Osteoblast (primary cell): Measurements from ENCODE around the gene DVL1. TPM values are rescaled to one million over a fixed set of nuclear protein-coding genes. Genes with fewer than 3 reads are reported as not detected.

Source experiments
- DNase-seq: peaks from one replicate; pipeline ENCODE4 v3.0.0; 2011; ENCODE audit warnings: low spot score, mixed read lengths; ENCODE audit not compliant: insufficient read length; ENCODE audit errors: missing footprints
- H2AFZ ChIP-seq: 2 replicates; pipeline ENCODE4 v1.6.0; 2011; ENCODE audit warnings: mild to moderate bottlenecking, low read length
- H3K27ac ChIP-seq: 2 replicates; pipeline ENCODE4 v1.5.1; 2011; ENCODE audit warnings: mild to moderate bottlenecking, low read depth, low read length, moderate library complexity
- H3K27me3 ChIP-seq: 2 replicates; pipeline ENCODE4 v1.6.0; 2012; ENCODE audit warnings: mild to moderate bottlenecking, control low read depth, inconsistent platforms, low read length, moderate library complexity; ENCODE audit not compliant: insufficient read depth
- H3K36me3 ChIP-seq: 2 replicates; pipeline ENCODE4 v1.5.1; 2011; ENCODE audit warnings: mild to moderate bottlenecking, low read length, control low read depth, moderate library complexity; ENCODE audit not compliant: insufficient read depth
- H3K4me1 ChIP-seq: 2 replicates; pipeline ENCODE4 v1.5.1; 2011; ENCODE audit warnings: mild to moderate bottlenecking, low read length, control low read depth, moderate library complexity; ENCODE audit not compliant: insufficient read depth
- H3K4me2 ChIP-seq: 2 replicates; pipeline ENCODE4 v1.6.0; 2011; ENCODE audit warnings: mild to moderate bottlenecking, low read length; ENCODE audit not compliant: insufficient read depth
- H3K4me3 ChIP-seq: fragments of 200-600 bp; sonication (generic); 3 replicates; pipeline ENCODE4 v1.5.1; 2012; ENCODE audit warnings: mild to moderate bottlenecking, low read length, inconsistent platforms; ENCODE audit not compliant: insufficient read depth
- H3K79me2 ChIP-seq: 2 replicates; pipeline ENCODE4 v1.6.0; 2012; ENCODE audit warnings: mild to moderate bottlenecking, low read length, control low read depth, inconsistent platforms; ENCODE audit not compliant: insufficient read depth
- H3K9me3 ChIP-seq: 2 replicates; pipeline ENCODE4 v1.5.1; 2011; ENCODE audit warnings: low read depth, low read length, control low read depth
- H4K20me1 ChIP-seq: 2 replicates; pipeline ENCODE4 v1.6.0; 2012; ENCODE audit warnings: mild to moderate bottlenecking, low read length, control low read depth; ENCODE audit not compliant: insufficient read depth
- CTCF ChIP-seq: IDR thresholded peaks from 2 replicates; pipeline ENCODE4 v1.5.1; 2011; ENCODE audit warnings: mild to moderate bottlenecking, low read depth, low read length, moderate library complexity; ENCODE audit errors: extremely low read depth
- total RNA-seq: library from RNA; depleted of rRNA; stranded (reverse); fragments of >200 nt; gene quantifications from 2 replicates; pipeline ENCODE4 v1.2.3, GENCODE V29; 2012

DVL1 gene
- total RNA-seq, 1 donor, result 73.5 TPM

GRCh38 chr1:1336931-1337792 lies 12.1 kb downstream of the DVL1 start:
- Histone ChIP-seq H4K20me1 (peaks cover 36% of the 10 kb centered on the region), H3K79me2 (peaks cover 19% of the 10 kb centered on the region), H3K27ac (no peak overlapping the region), H2AFZ (no peak overlapping the region), H3K27me3 (no peaks in the 10 kb centered on the region), H3K4me1 (no peaks in the 10 kb centered on the region), H3K36me3 (peaks cover 32% of the 10 kb centered on the region), H3K4me3 (no peak overlapping the region), H3K4me2 (no peak overlapping the region), H3K9me3 (no peaks in the 10 kb centered on the region)
- no peak for TF ChIP-seq CTCF
- DNase-seq, result no peak

DNA sequence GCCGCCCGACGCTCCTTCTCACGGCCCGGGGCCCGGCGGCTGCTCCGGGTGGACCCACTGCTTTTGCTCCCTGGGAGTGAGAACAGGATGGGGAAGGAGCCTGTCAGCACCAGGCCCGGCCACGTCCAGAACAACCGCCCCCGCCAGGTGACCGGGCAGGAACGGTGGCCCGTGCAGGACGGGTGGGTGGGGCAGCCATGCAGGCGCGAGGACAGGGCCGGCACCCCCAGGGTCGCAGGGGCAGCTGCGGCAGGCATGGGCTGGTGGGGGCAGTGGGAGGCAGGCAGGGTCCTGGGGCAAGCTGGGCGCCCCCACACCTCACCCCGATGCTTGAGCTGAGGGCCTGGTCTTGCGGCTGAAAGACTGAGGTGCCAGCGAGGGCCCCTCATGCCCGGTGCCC lies 12.8 kb downstream of the DVL1 start:
- DNase-seq, result no peak
- Histone ChIP-seq H3K4me2 (no peak overlapping the region), H3K79me2 (peaks cover 12% of the 10 kb centered on the region), H3K4me1 (no peaks in the 10 kb centered on the region), H3K36me3 (peaks cover 26% of the 10 kb centered on the region), H2AFZ (no peak overlapping the region), H3K9me3 (no peaks in the 10 kb centered on the region), H3K27me3 (no peaks in the 10 kb centered on the region), H3K4me3 (no peak overlapping the region), H4K20me1 (peaks cover 30% of the 10 kb centered on the region), H3K27ac (no peak overlapping the region)
- TF ChIP-seq CTCF, result no peak

DNA sequence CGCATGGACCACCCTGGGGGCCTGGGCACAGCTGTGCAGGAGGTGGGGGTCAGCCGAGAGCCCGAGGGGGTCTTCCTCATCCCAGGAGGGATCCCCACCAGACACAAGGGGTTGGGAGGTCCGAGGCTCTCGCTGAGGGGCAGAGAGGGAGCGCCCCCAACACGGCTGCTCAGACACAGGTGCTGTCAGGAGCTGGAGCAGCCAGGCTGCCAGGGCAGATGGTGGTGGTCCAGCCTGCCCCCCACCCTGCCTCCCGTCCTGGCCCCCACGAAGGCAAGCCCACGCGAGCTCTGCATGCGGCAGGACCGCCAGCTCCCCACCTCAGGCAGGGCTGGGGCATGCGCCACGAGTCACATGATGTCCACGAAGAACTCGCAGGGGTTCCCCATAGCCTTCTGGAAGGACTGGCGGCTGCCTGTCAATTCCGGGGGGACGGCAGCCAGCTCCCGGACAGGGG lies 13.4 kb downstream of the DVL1 start:
- no peak for DNase-seq
- peaks cover 24% of the 10 kb centered on the region for H4K20me1 ChIP-seq
- no peaks in the 10 kb centered on the region for H3K27me3 ChIP-seq
- H3K4me1 ChIP-seq, result no peaks in the 10 kb centered on the region
- H3K4me3 ChIP-seq, result no peak overlapping the region
- H3K9me3 ChIP-seq, result no peaks in the 10 kb centered on the region
- no peak overlapping the region for H2AFZ ChIP-seq
- H3K27ac ChIP-seq, result no peak overlapping the region
- H3K36me3 ChIP-seq, result peaks cover 20% of the 10 kb centered on the region
- no peak overlapping the region for H3K4me2 ChIP-seq
- no peak for TF ChIP-seq CTCF
- peaks cover 6% of the 10 kb centered on the region for H3K79me2 ChIP-seq

- H3K27me3 ChIP-seq, result no peaks in the 10 kb centered on the region
- H4K20me1 ChIP-seq, result peaks cover 18% of the 10 kb centered on the region
- H2AFZ ChIP-seq, result no peak overlapping the region
- H3K9me3 ChIP-seq, result no peaks in the 10 kb centered on the region
- H3K79me2 ChIP-seq, result peaks cover under 1% of the 10 kb centered on the region
- H3K4me3 ChIP-seq, result no peak overlapping the region
- no peak for TF ChIP-seq CTCF
- DNase-seq, result no peak
- H3K36me3 ChIP-seq, result peaks cover 15% of the 10 kb centered on the region
- no peak overlapping the region for H3K27ac ChIP-seq
- H3K4me1 ChIP-seq, result no peaks in the 10 kb centered on the region
- H3K4me2 ChIP-seq, result no peak overlapping the region
These were observed 13.9 kb downstream of the DVL1 start for GRCh38 chr1:1335283-1335682.
